ENCODE results near the gene NLRP1.

NLRP1 gene

DNA sequence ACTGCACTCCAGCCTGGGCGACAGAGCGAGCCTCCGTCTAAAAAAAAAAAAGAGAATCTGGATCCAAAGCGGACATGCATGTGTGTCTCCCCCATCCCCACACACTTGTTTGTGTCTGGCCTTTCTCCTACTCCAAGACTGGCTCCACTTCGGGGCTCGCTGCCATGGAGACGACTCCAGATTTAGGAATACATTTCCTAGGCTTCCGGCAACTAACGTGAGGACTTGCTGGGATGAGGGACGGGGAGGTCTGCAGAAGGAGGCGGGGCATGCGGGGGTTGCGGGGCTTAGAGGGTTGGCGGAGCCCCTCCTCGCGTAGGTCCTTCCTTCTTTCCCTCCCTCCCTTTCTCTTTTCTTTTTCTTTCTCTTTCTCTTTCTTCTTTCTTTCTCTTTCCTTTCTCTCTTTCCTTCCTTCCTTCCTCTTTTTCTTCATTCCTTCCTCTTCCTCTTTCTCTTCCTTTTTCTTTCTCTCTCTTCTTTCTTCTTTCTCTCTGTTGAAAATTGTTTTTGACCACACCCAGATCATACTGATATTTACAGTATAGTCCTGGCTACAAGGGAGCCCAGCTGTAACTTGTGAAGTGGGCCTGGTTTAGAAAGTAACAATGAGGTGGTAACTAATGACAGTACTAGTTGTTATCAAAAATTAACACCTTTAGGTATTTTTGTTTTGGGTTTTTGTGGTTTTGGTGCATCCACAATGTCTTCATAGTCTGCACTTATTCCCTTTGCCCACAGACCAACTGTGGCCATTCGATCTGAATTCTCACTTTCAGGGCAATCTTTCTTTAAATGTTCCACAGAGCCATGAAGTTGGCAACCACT lies 72.7 kb downstream of the NLRP1 start:
- H3K36me3 ChIP-seq (ENCODE audit: insufficient read depth, low read length): peaks cover 10% of the 10 kb centered on the region
- TF ChIP-seq EZH2 (IDR thresholded peaks at IDR 0.05; ENCODE audit: borderline replicate concordance, low read depth, low read length, severe bottlenecking): no peak
- TF ChIP-seq, protein P1, sequence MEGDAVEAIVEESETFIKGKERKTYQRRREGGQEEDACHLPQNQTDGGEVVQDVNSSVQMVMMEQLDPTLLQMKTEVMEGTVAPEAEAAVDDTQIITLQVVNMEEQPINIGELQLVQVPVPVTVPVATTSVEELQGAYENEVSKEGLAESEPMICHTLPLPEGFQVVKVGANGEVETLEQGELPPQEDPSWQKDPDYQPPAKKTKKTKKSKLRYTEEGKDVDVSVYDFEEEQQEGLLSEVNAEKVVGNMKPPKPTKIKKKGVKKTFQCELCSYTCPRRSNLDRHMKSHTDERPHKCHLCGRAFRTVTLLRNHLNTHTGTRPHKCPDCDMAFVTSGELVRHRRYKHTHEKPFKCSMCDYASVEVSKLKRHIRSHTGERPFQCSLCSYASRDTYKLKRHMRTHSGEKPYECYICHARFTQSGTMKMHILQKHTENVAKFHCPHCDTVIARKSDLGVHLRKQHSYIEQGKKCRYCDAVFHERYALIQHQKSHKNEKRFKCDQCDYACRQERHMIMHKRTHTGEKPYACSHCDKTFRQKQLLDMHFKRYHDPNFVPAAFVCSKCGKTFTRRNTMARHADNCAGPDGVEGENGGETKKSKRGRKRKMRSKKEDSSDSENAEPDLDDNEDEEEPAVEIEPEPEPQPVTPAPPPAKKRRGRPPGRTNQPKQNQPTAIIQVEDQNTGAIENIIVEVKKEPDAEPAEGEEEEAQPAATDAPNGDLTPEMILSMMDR (IDR thresholded peaks at IDR 0.05; ENCODE audit: borderline replicate concordance, extremely low read depth, low read length, poor library complexity, severe bottlenecking): no peak
- no peak overlapping the region for H3K9ac ChIP-seq (ENCODE audit: low read depth, low read length)
- H3K27me3 ChIP-seq (ENCODE audit: insufficient read depth, low read length, poor library complexity): no peaks in the 10 kb centered on the region
- H3K27ac ChIP-seq (ENCODE audit: low read length): no peak overlapping the region
- no peak overlapping the region for H2AFZ ChIP-seq (ENCODE audit: low read depth, low read length)
- H3K4me1 ChIP-seq (ENCODE audit: insufficient read depth, low read length): peaks cover 7% of the 10 kb centered on the region
- H3K79me2 ChIP-seq (ENCODE audit: insufficient read depth, low read length): no peaks in the 10 kb centered on the region
- ATAC-seq (ENCODE audit: insufficient read depth, low read depth): no peak
- no peak for DNase-seq
- no peak overlapping the region for H3K4me2 ChIP-seq (ENCODE audit: insufficient read depth, low read length)
- H3K9me3 ChIP-seq (ENCODE audit: insufficient read depth, low read length, severe bottlenecking): no peaks in the 10 kb centered on the region
- H4K20me1 ChIP-seq (ENCODE audit: insufficient read depth, low read length): no peaks in the 10 kb centered on the region
- H3K4me3 ChIP-seq (ENCODE audit: low read depth in 1 of 2, low read length in 2 of 2): no peak overlapping the region

DNA sequence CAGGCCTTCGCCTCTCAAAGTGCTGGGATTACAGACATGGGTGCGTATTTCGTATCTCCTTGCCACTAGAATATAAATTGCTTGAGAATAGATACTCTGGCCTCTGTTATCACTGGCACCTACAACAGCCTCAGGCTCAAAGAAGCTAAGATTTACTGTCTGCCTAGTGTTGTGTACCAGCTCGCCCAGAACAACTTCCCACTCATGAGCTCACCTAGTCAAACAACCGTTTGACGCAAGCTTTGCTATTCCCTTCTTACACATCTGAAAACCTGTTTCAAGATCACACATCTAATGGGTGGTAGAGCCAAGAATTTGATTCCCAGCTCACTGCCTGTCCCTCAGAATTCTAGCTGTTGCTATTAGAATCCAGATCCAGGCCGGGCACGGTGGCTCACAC lies 73.5 kb downstream of the NLRP1 start:
- Histone ChIP-seq H3K27me3 (ENCODE audit: insufficient read depth, low read length, poor library complexity) (no peaks in the 10 kb centered on the region), H3K4me2 (ENCODE audit: insufficient read depth, low read length) (no peak overlapping the region), H3K36me3 (ENCODE audit: insufficient read depth, low read length) (peaks cover 10% of the 10 kb centered on the region), H3K4me1 (ENCODE audit: insufficient read depth, low read length) (peaks cover 7% of the 10 kb centered on the region), H3K27ac (ENCODE audit: low read length) (no peak overlapping the region), H2AFZ (ENCODE audit: low read depth, low read length) (no peak overlapping the region), H4K20me1 (ENCODE audit: insufficient read depth, low read length) (no peaks in the 10 kb centered on the region), H3K79me2 (ENCODE audit: insufficient read depth, low read length) (no peaks in the 10 kb centered on the region), H3K9me3 (ENCODE audit: insufficient read depth, low read length, severe bottlenecking) (no peaks in the 10 kb centered on the region), H3K4me3 (ENCODE audit: low read depth in 1 of 2, low read length in 2 of 2) (no peak overlapping the region), H3K9ac (ENCODE audit: low read depth, low read length) (no peak overlapping the region)
- TF ChIP-seq EZH2 (IDR thresholded peaks at IDR 0.05; ENCODE audit: borderline replicate concordance, low read depth, low read length, severe bottlenecking): no peak
- TF ChIP-seq, protein P1 (IDR thresholded peaks at IDR 0.05; ENCODE audit: borderline replicate concordance, extremely low read depth, low read length, poor library complexity, severe bottlenecking): no peak
- no peak for DNase-seq
- no peak for ATAC-seq (ENCODE audit: insufficient read depth, low read depth)

DNA sequence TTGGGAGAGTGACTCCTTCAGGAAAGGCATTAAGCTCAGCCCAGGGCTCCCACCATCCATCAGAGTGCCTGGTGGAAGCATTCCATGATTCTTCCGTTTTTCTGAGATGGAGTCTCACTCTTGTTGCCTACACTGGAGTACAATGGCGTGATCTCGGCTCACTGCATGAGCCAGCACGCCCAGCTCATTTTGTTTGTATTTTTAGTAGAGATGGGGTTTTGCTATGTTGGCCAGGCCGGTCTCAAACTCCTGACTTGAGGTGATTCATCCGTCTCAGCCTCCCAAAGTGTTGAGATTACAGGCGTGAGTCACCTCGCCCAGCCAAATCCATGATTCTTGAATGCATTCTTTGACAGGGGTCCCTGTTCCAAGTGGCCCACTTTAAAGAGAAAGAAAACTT lies 74.8 kb downstream of the NLRP1 start:
- Histone ChIP-seq H3K4me1 (ENCODE audit: insufficient read depth, low read length) (peaks cover 7% of the 10 kb centered on the region), H3K4me3 (ENCODE audit: low read depth in 1 of 2, low read length in 2 of 2) (no peak overlapping the region), H3K27ac (ENCODE audit: low read length) (no peak overlapping the region), H3K27me3 (ENCODE audit: insufficient read depth, low read length, poor library complexity) (no peaks in the 10 kb centered on the region), H3K36me3 (ENCODE audit: insufficient read depth, low read length) (peaks cover 3% of the 10 kb centered on the region; the same call in 1 of the 2 replicates), H3K79me2 (ENCODE audit: insufficient read depth, low read length) (no peaks in the 10 kb centered on the region), H4K20me1 (ENCODE audit: insufficient read depth, low read length) (no peaks in the 10 kb centered on the region), H2AFZ (ENCODE audit: low read depth, low read length) (no peak overlapping the region), H3K9ac (ENCODE audit: low read depth, low read length) (no peak overlapping the region), H3K4me2 (ENCODE audit: insufficient read depth, low read length) (no peak overlapping the region), H3K9me3 (ENCODE audit: insufficient read depth, low read length, severe bottlenecking) (no peaks in the 10 kb centered on the region)
- TF ChIP-seq, protein P1 (IDR thresholded peaks at IDR 0.05; ENCODE audit: borderline replicate concordance, extremely low read depth, low read length, poor library complexity, severe bottlenecking): no peak
- DNase-seq (no peak), ATAC-seq (ENCODE audit: insufficient read depth, low read depth) (no peak)

Data from DND-41 (cell line).